ENCODE results near the gene TMEM120B. TPM values are rescaled to one million over a fixed set of nuclear protein-coding genes. Genes with fewer than 3 reads are reported as not detected.

TMEM120B gene
- total and polyA plus RNA-seq, 2 of the 4 experiments (the other 2 are of a cell fraction) = 10.6 to 18.4 TPM

DNA sequence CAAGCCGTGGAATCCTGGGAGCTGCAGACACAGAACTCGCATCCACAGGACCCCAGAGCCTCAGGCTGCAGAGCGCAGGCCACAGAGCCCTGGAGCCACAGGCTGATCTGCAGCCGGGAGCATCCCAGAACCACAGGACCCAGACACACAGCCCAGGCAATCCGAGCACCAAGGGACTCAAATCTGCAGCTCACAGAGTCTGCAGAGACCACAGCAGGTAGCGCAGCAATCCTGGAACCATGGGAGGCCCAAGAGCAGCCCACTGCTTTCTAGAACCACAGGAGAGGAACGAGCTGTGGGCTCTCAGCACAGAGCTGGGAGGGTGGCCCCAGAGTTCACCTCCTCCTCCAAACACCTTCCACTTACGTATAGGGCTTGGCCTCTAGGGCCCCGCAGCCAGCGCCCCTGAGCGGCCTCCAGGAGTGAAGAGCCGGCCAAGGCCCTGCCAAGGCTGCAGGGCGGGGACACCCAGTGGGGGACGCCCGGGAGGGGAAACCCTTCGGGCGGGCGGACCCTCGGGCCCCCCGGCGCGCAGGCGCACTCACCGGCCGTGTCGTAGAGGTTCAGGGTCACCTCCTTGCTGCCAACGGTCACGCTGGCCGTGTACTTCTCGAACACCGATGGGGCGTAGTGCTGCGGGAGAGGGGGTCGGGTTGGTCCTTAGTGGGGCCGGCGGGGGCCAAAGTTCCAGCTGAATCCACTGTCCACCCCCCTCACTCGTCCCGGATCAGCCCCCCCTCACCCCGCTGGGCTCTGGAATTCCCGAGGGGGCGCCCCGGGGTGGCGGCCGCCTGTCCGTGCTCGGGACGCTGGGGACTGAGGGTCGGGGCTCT is 80.3 kb downstream of the TMEM120B start:
- intact Hi-C loops (cut with micrococcal nuclease) = loop anchor here (5.0 to 10.0 kb wide), 2 partner anchors 81 to 238 kb away; partner anchors contain the start of gene TMEM120B
- ChIA-PET CTCF (interaction anchor here (0.6 to 3.9 kb wide), 6 partner anchors 16 to 124 kb away, joined by 3 to 49 read pairs (median 10); partner anchors contain the start of gene PSMD9), POLR2A (ENCODE audit: unreplicated experiment) (no interaction called here)
- peak overlapping the region; percentile 46 for H2AK9ac ChIP-seq (replicated peaks; ENCODE audit: low read depth, low read length, poor library complexity)
- no TSS peak for BruUV-seq (replicated peaks)
- H2AK5ac ChIP-seq (ENCODE audit: low read depth, low read length) = no peak overlapping the region; the same call in 1 of the 2 replicates
- peaks cover 7% of the 10 kb centered on the region; the same call in 1 of the 2 replicates for H3K36me3 ChIP-seq (ENCODE audit: control insufficient read depth, insufficient read depth, low read length)
- H2BK120ac ChIP-seq (ENCODE audit: low read depth, low read length) = no peak overlapping the region
- peak overlapping the region; percentile 95 for H2AFZ ChIP-seq (replicated peaks; ENCODE audit: low read length, poor library complexity)
- dilution Hi-C loops (cut with HindIII; ENCODE audit: low sequenced_read_pairs, unreplicated experiment) = no loop called here
- H4K5ac ChIP-seq (ENCODE audit: low read depth, low read length) = no peak overlapping the region
- no peak overlapping the region for H4K8ac ChIP-seq (ENCODE audit: low read depth in 2 of 2, low read length in 2 of 2)
- ATAC-seq (ENCODE audit: low read depth) (no peak), DNase-seq (no peak)
- H3K23ac ChIP-seq (ENCODE audit: low read depth, low read length) = no peak overlapping the region
- TF ChIP-seq POLR2A (IDR thresholded peaks at IDR 0.05; ENCODE audit: low read depth, low read length) (no peak), RCOR1 (IDR thresholded peaks at IDR 0.05; ENCODE audit: insufficient replicate concordance, low read length) (no peak), BHLHE40 (IDR thresholded peaks at IDR 0.05; ENCODE audit: low read depth, low read length) (no peak), SMC3 (IDR thresholded peaks at IDR 0.05; ENCODE audit: low read depth, low read length) (no peak), CEBPB (IDR thresholded peaks at IDR 0.05; ENCODE audit: low read depth, low read length) (no peak), MAZ (IDR thresholded peaks at IDR 0.05; ENCODE audit: borderline replicate concordance, low read depth, low read length) (no peak), RAD21 (IDR thresholded peaks at IDR 0.05; ENCODE audit: low read length) (no peak), MXI1 (IDR thresholded peaks at IDR 0.05; ENCODE audit: borderline replicate concordance, low read depth, low read length) (no peak), NFE2L2 (IDR thresholded peaks at IDR 0.05; ENCODE audit: low read depth, low read length) (no peak), MAFK (IDR thresholded peaks at IDR 0.05; ENCODE audit: low read depth, low read length) (no peak)
- TF ChIP-seq, protein P1, sequence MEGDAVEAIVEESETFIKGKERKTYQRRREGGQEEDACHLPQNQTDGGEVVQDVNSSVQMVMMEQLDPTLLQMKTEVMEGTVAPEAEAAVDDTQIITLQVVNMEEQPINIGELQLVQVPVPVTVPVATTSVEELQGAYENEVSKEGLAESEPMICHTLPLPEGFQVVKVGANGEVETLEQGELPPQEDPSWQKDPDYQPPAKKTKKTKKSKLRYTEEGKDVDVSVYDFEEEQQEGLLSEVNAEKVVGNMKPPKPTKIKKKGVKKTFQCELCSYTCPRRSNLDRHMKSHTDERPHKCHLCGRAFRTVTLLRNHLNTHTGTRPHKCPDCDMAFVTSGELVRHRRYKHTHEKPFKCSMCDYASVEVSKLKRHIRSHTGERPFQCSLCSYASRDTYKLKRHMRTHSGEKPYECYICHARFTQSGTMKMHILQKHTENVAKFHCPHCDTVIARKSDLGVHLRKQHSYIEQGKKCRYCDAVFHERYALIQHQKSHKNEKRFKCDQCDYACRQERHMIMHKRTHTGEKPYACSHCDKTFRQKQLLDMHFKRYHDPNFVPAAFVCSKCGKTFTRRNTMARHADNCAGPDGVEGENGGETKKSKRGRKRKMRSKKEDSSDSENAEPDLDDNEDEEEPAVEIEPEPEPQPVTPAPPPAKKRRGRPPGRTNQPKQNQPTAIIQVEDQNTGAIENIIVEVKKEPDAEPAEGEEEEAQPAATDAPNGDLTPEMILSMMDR (conservative IDR thresholded peaks at IDR 0.05; ENCODE audit: low read depth, low read length) = no peak
- H4K20me1 ChIP-seq (ENCODE audit: insufficient read depth, low read length) = 0 out of 2 replicates have a peak, but pooled peaks cover 8% of the 10 kb centered on the region
- H2BK15ac ChIP-seq (ENCODE audit: low read depth, low read length) = no peak overlapping the region
- no peak overlapping the region for H2BK20ac ChIP-seq (ENCODE audit: low read depth, low read length)
- no peaks in the 10 kb centered on the region for H3K9me3 ChIP-seq (ENCODE audit: control insufficient read depth, insufficient read depth, low read length)
- no peaks in the 10 kb centered on the region for H3K27me3 ChIP-seq (ENCODE audit: control insufficient read depth, insufficient read depth, low read length)
- H3K4me1 ChIP-seq (ENCODE audit: control insufficient read depth, insufficient read depth, low read length) = peaks cover 14% of the 10 kb centered on the region
- H3K9me1 ChIP-seq (ENCODE audit: insufficient read depth, low read length) = 0 out of 2 replicates have a peak, but pooled peaks cover 2% of the 10 kb centered on the region
- H2BK5ac ChIP-seq (ENCODE audit: low read depth, low read length, poor library complexity, severe bottlenecking) = no peak overlapping the region
- H3K9ac ChIP-seq (ENCODE audit: low read depth, low read length) = no peak overlapping the region
- H3K18ac ChIP-seq (ENCODE audit: low read depth, low read length) = no peak overlapping the region
- H3K79me1 ChIP-seq (ENCODE audit: low read depth in 1 of 2, low read length in 2 of 2) = peaks cover 0 to 30% of the 10 kb centered on the region in 2 experiments; a peak in 2 of 4 replicates
- in situ Hi-C loops (cut with MboI; ENCODE audit: low sequenced_read_pairs) = no loop called here
- WGBS, 2 experiments (ENCODE audit: extremely low coverage in 2 of 2, insufficient read length in 1 of 2) = 50% methylated on average over 12 of the region's 48 CpGs; no CpG with 5 or more reads in 1 of the 2 experiments
- H3K14ac ChIP-seq (replicated peaks; ENCODE audit: low read depth, low read length) = no peak overlapping the region
- no peak overlapping the region for H3K27ac ChIP-seq (ENCODE audit: insufficient read depth, low read length)
- peak overlapping the region; percentile 20; the same call in 1 of the 2 replicates for H3K4me2 ChIP-seq (ENCODE audit: low read depth, low read length)
- peak overlapping the region; percentile 48; the same call in 1 of the 2 replicates for H3K4me3 ChIP-seq (ENCODE audit: insufficient read depth, low read depth, low read length)
- H3K4ac ChIP-seq (ENCODE audit: low read depth, low read length) = 0 out of 2 replicates have a peak overlapping the region, but pooled peaks have one; percentile 43
- no peak overlapping the region for H4K91ac ChIP-seq (ENCODE audit: insufficient read depth, low read depth, low read length)
- no peak overlapping the region for H3K56ac ChIP-seq (ENCODE audit: extremely low read depth, insufficient read depth, low read length)

Data from IMR-90 (cell line).